Omental fat pad (tissue), 4 donors: ENCODE data around the gene DYNC2LI1. TPM values are rescaled to one million over a fixed set of nuclear protein-coding genes. Genes with fewer than 3 reads are reported as not detected.
"Not testable (repeated sequence)": the region's sequence is repeated elsewhere in the genome, so short reads cannot be mapped to it uniquely, and the experiment has no call there.

Experiments
- ATAC-seq: fragments of 150-250 bp; one replicate; pipeline ENCODE4 v1.9.1; 2016; ENCODE audit warnings: mild to moderate bottlenecking, moderate library complexity; ENCODE audit not compliant: low FRiP score
- DNase-seq: peaks from one replicate; pipeline ENCODE4 v3.0.0-alpha.2; 2019; ENCODE audit warnings: low spot score
- CTCF ChIP-seq, 3 donors: fragments of 450-650 bp; IDR thresholded peaks; one replicate each; pipeline ENCODE4 v1.5.1; 2016 to 2017; ENCODE audit warnings: antibody characterized with exemption in 3 of 3, mild to moderate bottlenecking in 3 of 3, moderate library complexity in 2 of 3
- total RNA-seq, 4 donors: library from RNA; depleted of rRNA; stranded (reverse); fragments of >200 nt; gene quantifications; one replicate each; pipeline ENCODE4 v1.1.0, GENCODE V29; 2016

Gene DYNC2LI1
- 10 to 100 TPM; 13.2 to 24.3 (median 17.1) TPM for total RNA-seq

- no peak for TF ChIP-seq CTCF (IDR thresholded peaks at IDR 0.05)
- ATAC-seq, result peak; percentile 98
- peak; percentile 60 for DNase-seq
These were observed at the start of gene DYNC2LI1 for GRCh38 chr2:43773876-43774613. DYNC2LI1 (plus strand) TSS chr2:43774039; CDS start chr2:43774139, 100 bp downstream.

DNA sequence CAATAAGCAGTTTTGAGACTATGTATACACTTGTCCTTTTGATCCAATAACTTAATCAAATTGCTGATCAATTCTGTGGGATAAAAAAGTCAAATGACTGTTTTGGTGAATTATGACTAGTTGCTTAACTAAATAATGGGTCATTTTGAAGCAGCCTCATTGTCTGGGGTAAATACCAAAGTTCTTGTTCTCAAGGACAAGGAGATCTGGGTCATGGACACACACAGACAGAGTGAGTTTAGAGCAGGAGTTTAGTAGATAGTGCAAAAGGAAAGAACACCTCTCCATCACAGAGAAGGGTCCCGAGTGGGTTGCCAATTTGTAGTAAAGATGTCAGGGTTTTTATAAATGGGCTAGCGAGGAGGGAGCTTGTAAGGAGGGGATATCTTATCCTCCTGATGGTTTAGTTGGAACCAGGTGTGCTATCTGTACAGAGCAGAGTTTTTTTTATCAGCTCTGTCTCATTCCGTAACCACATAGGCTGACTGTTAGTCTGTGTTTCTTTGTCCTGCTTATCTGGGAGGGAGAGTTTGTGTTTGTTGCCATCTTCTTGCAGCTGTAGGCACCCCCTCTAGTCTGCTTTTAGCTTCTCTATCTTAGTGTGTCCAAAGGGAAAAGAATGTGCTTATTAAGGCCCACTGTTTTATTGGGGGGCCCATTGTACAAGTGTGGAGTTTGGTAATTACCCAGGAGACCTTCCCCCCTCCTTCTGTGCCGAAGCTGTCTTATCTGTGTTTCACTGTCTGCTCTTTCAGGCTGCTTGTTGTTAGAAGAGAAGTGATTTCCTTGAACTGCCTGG is 48.9 kb upstream of the DYNC2LI1 start:
- ATAC-seq (peak; percentile 63), DNase-seq (no peak)
- no peak for TF ChIP-seq CTCF (IDR thresholded peaks at IDR 0.05)

DNA sequence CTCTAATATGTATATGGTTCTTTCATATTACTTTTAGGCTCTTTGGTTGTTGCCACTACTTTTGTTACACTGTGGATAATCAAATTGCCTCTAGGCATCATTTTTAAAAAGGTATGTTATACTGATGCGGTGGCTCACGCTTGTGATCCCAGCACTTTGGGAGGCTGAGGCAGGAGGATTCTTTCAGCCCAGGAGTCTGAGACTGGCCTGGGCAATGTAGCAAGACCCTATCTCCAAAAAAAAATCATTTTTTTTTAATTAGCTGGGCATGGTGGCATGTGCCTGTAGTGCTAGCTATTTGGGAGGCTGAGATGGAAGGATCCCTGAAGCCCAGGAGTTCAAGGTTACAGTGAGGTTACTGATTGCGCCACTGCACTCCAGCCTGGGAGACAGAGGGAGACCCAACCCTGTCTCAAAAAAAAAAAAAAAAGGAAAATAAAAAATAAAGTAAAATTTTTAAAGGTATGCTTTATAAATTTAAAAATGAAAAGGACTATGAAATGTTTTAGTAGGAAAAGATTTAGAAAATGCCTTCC is 48.1 kb upstream of the DYNC2LI1 start:
- DNase-seq (no peak), ATAC-seq (no peak)
- no peak for TF ChIP-seq CTCF (IDR thresholded peaks at IDR 0.05)

DNA sequence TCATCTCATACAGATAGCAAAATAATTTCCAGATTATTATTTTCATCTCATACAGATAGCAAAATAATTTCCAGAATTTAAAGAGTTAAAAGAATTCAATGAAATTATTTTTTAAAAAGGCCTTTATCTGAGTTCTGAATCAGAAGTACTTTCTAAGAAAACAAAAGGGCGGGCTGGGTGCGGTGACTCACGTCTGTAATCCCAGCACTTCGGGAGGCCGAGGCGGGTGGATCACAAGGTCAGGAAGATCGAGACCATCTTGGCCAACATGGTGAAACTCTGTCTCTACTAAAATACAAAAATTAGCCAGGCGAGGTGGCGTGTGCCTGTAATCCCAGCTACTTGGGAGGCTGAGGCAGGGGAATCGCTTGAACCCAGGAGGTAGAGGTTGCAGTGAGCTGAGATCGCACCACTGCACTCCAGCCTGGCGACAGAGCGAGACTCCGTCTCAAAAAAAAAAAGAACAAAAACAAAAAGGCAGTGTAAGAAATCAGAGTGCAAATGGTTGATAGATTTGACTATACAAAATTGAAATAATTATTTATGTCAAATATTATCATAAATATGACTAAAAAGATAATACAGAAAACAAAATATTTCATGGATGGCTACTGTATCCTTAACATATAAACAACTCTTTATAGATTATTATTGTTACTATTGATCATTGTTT is 46.7 kb upstream of the DYNC2LI1 start:
- DNase-seq, ATAC-seq: not testable (repeated sequence)

GRCh38 chr2:43727634-43728014 is 46.2 kb upstream of the DYNC2LI1 start:
- no peak for ATAC-seq
- no peak for DNase-seq
- no peak for TF ChIP-seq CTCF (IDR thresholded peaks at IDR 0.05)

DNA sequence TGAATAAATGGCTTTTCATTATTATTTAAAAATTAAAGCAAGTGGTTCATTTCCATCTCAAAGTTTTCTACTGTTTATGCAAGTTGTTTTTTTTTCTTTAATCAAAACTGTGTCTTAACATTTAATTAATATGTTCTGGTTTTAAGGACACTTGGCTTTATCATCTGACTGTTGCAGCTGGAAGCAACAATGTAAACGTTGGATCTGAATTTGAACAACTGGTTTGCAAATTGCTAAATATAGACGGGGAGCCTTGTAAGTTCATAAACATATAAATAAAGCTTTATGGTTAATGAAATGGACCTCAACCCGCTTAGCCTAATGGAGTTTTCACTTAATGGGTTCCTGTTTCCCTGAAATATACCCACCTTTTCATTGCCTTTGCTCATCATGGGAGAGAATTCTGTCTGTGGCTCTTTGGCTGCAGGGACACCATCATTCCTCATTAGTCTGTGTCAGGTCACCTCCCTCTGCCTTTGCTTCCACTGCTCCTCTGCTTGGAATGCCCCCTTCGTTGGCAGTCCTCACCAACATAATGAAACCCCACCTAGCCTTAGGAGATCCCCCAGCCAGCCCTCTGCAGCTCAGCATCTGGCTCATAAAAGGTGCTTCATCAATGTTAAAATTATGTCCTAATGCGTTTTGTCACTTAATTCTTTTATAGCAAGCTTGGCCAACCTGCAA is 44.2 kb upstream of the DYNC2LI1 start:
- DNase-seq (no peak), ATAC-seq (no peak)
- no peak for TF ChIP-seq CTCF (IDR thresholded peaks at IDR 0.05)

- ATAC-seq (no peak), DNase-seq (no peak)
- no peak for TF ChIP-seq CTCF (IDR thresholded peaks at IDR 0.05)
These were observed 42.6 kb upstream of the DYNC2LI1 start for GRCh38 chr2:43731211-43731610.
